ENCODE results near the gene RNF13. TPM values are rescaled to one million over a fixed set of nuclear protein-coding genes. Genes with fewer than 3 reads are reported as not detected.
"Not testable (repeated sequence)": the region's sequence is repeated elsewhere in the genome, so short reads cannot be mapped to it uniquely, and the experiment has no call there.

The RNF13 gene
- total and polyA plus RNA-seq, 9 donors = 49.4 to 89.4 (median 54.1) TPM

DNA sequence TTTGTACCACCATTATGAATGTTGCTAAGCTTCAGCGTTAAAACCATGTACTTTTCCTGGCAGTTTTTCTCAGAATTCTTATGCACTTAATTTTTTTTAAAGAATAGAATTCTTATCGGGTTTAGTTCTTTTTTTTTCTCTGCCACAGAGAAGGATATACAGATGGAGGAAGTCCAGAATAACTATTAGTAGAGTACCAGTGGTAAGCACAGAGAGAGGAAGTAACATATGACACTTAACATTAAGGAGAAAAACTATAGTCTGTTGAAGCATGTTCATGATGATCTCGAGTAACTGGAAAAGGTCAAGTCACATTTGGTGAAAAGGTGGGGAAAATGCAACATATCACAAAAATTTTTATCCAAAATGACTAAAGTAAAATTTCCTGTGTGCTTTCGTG lies 68.9 kb downstream of the RNF13 start:
- no peaks in the 10 kb centered on the region for H3K4me1 ChIP-seq (ENCODE audit: insufficient read depth)
- H3K36me3 ChIP-seq = no peaks in the 10 kb centered on the region
- TF ChIP-seq POLR2A (IDR thresholded peaks at IDR 0.05) (no peak), EP300 (IDR thresholded peaks at IDR 0.05) (no peak)
- TF ChIP-seq, protein P1, sequence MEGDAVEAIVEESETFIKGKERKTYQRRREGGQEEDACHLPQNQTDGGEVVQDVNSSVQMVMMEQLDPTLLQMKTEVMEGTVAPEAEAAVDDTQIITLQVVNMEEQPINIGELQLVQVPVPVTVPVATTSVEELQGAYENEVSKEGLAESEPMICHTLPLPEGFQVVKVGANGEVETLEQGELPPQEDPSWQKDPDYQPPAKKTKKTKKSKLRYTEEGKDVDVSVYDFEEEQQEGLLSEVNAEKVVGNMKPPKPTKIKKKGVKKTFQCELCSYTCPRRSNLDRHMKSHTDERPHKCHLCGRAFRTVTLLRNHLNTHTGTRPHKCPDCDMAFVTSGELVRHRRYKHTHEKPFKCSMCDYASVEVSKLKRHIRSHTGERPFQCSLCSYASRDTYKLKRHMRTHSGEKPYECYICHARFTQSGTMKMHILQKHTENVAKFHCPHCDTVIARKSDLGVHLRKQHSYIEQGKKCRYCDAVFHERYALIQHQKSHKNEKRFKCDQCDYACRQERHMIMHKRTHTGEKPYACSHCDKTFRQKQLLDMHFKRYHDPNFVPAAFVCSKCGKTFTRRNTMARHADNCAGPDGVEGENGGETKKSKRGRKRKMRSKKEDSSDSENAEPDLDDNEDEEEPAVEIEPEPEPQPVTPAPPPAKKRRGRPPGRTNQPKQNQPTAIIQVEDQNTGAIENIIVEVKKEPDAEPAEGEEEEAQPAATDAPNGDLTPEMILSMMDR (IDR thresholded peaks at IDR 0.05) = no peak
- H3K9me3 ChIP-seq = no peaks in the 10 kb centered on the region
- no peak overlapping the region for H3K4me3 ChIP-seq
- no peak overlapping the region for H3K27ac ChIP-seq
- no peak for DNase-seq
- intact Hi-C loops (cut with DNase I) = no loop called here
- no peaks in the 10 kb centered on the region for H3K27me3 ChIP-seq
- WGBS, 3 donors = 75 to 79% (median 75%) methylated on average over 4 of the region's 4 CpGs

DNA sequence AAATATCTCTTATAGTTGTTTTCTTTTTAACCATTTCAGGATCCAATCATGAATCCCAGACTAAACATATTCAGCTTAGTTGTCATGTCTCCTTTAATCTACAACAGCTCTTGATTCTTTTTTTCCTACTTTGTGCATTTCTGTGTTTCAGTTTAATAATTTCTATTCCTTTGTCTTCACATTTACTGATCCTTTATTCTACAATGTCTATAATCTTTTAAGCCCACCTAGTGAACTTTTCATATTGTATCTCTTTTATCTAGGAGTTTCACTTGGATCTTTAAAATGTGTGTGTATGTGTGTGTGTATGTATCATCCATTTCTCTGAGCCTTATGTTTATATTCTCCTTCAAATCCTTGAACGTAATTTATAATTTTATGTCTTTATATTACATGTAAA lies 70.1 kb downstream of the RNF13 start:
- H3K4me3 ChIP-seq = no peak overlapping the region
- no peak for DNase-seq
- H3K9me3 ChIP-seq = no peaks in the 10 kb centered on the region
- no peaks in the 10 kb centered on the region for H3K36me3 ChIP-seq
- no peaks in the 10 kb centered on the region for H3K4me1 ChIP-seq (ENCODE audit: insufficient read depth)
- no peaks in the 10 kb centered on the region for H3K27me3 ChIP-seq
- 94 to 98% (median 95%) methylated on average over 1 of the region's 1 CpG for WGBS, 3 donors
- TF ChIP-seq, protein P1 (IDR thresholded peaks at IDR 0.05) = no peak
- TF ChIP-seq EP300 (IDR thresholded peaks at IDR 0.05) (no peak), POLR2A (IDR thresholded peaks at IDR 0.05) (no peak)
- no peak overlapping the region for H3K27ac ChIP-seq
- intact Hi-C loops (cut with DNase I) = no loop called here

DNA sequence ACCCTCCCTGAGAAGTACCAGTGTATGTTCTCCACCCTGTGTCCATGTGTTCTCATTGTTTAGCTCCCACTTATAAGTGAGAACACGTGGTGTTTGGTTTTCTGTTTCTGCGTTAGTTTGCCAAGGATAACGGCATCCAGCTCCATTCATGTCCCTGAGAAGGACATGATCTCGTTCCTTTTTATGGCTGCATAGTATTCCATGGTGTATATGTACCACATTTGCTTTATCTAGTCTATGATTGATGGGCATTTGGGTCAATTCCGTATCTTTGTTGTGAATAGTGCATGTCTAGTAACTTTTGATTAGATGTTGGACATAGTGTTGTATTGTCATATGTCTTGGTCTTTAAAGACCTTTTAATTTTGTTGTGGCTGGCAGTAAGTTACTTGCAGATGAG lies 70.8 kb downstream of the RNF13 start:
- H3K36me3 ChIP-seq; DNase-seq; H3K27ac ChIP-seq; intact Hi-C loops (cut with DNase I); H3K27me3 ChIP-seq; H3K4me1 ChIP-seq (ENCODE audit: insufficient read depth); H3K9me3 ChIP-seq; H3K4me3 ChIP-seq: not testable (repeated sequence)
- WGBS, 3 donors = 96 to 99% (median 97%) methylated on average over 5 of the region's 5 CpGs

DNA sequence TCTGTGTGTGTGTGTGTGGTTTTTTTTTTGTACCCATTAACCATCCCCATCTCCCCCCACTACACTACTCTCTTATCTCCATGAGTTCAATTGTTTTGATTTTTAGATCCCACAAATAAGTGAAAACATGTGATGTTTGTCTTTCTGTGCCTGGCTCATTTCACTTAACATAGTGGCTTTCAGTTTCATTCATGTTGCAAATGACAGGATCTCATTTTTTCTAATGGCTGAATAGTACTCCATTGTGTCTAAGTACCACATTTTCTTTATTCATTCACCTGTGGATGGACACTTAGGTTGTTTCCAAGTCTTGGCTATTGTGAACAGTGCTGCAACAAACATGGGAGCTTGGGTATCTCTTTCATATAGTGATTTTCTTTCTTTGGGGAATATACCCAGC lies 71.8 kb downstream of the RNF13 start:
- H3K27ac ChIP-seq; H3K27me3 ChIP-seq; intact Hi-C loops (cut with DNase I); H3K4me1 ChIP-seq (ENCODE audit: insufficient read depth); H3K36me3 ChIP-seq; DNase-seq; H3K9me3 ChIP-seq; H3K4me3 ChIP-seq: not testable (repeated sequence)

DNA sequence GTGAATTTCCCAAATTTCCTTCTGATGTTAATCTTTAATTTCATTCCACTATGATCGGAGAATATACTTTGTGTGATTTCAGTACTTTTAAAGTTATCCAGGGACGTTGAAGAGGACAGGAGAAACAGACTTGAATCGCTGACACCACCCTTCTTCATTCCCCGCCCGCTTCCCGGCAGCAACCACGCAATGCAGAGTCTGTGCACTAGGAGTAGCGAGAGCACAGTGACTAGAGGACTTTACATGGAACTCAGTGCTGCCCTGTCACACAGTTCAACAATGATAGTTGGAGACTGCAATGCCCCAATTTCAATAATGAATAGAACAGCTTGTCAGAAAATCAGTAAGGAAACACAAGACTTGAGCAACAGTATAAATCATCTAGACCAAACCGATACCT lies 73.9 kb downstream of the RNF13 start:
- intact Hi-C loops (cut with DNase I) = no loop called here

More for the DNA sequence above, 73.9 kb downstream of the RNF13 start:
- no peak overlapping the region for H3K4me3 ChIP-seq
- TF ChIP-seq EP300 (IDR thresholded peaks at IDR 0.05) (no peak), POLR2A (IDR thresholded peaks at IDR 0.05) (no peak)
- TF ChIP-seq, protein P1 (IDR thresholded peaks at IDR 0.05) = no peak
- 85 to 90% (median 86%) methylated on average over 9 of the region's 9 CpGs for WGBS, 3 donors
- no peak for DNase-seq
- no peaks in the 10 kb centered on the region for H3K4me1 ChIP-seq (ENCODE audit: insufficient read depth)
- H3K27ac ChIP-seq = no peak overlapping the region
- H3K9me3 ChIP-seq = no peaks in the 10 kb centered on the region
- H3K27me3 ChIP-seq = no peaks in the 10 kb centered on the region
- no peaks in the 10 kb centered on the region for H3K36me3 ChIP-seq
